GM21360 (cell line): ENCODE results near the gene HRH2.

Source experiments
- ATAC-seq: cut with Tn5 transposase; IDR thresholded peaks from one replicate; pipeline ENCODE4 v1.9.1; 2021; ENCODE audit warnings: mild to moderate bottlenecking, moderate library complexity; ENCODE audit not compliant: unreplicated experiment

Gene HRH2

GRCh38 chr5:175690586-175690985, 32.7 kb downstream of the HRH2 start:
- no peak for ATAC-seq

GRCh38 chr5:175691761-175692160, 33.9 kb downstream of the HRH2 start:
- no peak for ATAC-seq

- no peak for ATAC-seq
These were observed 34.5 kb downstream of the HRH2 start for GRCh38 chr5:175692235-175692995.

GRCh38 chr5:175692996-175693710, 35.3 kb downstream of the HRH2 start:
- no peak for ATAC-seq

- no peak for ATAC-seq
These were observed 35.9 kb downstream of the HRH2 start for GRCh38 chr5:175693741-175694140.

- no peak for ATAC-seq
These were observed 36.7 kb downstream of the HRH2 start for GRCh38 chr5:175694371-175695160.

GRCh38 chr5:175695161-175696126, 37.6 kb downstream of the HRH2 start:
- no peak for ATAC-seq

- ATAC-seq = no peak
These were observed 38.4 kb downstream of the HRH2 start for GRCh38 chr5:175696139-175696854.

- no peak for ATAC-seq
These were observed 39.0 kb downstream of the HRH2 start for GRCh38 chr5:175696855-175697198.

GRCh38 chr5:175697846-175698245, 40.0 kb downstream of the HRH2 start:
- ATAC-seq = no peak

GRCh38 chr5:175698401-175699115, 40.7 kb downstream of the HRH2 start:
- ATAC-seq = no peak

GRCh38 chr5:175700991-175701390, 43.1 kb downstream of the HRH2 start:
- no peak for ATAC-seq

- no peak for ATAC-seq
These were observed 43.9 kb downstream of the HRH2 start for GRCh38 chr5:175701797-175702196.

- no peak for ATAC-seq
These were observed 48.6 kb downstream of the HRH2 start for GRCh38 chr5:175706499-175706898.

GRCh38 chr5:175707751-175708375, 50.0 kb downstream of the HRH2 start:
- no peak for ATAC-seq

- ATAC-seq = no peak
These were observed 51.5 kb downstream of the HRH2 start for GRCh38 chr5:175709276-175709781.

GRCh38 chr5:175710326-175710725, 52.5 kb downstream of the HRH2 start:
- ATAC-seq = no peak

GRCh38 chr5:175711031-175711430, 53.2 kb downstream of the HRH2 start:
- no peak for ATAC-seq
